H1 (cell line): ENCODE data around the gene CDC42. TPM values are rescaled to one million over a fixed set of nuclear protein-coding genes. Genes with fewer than 3 reads are reported as not detected.

Experiments
- CTCF ChIA-PET: fragments of 300-600 bp; sonication (Branson Sonifier 250); formaldehyde crosslinking; loops from one replicate; lab custom pipeline; 2021; ENCODE audit not compliant: partially characterized antibody; lab: Charles Lee
- POLR2A ChIA-PET: fragments of 300-600 bp; sonication (Branson Sonifier 250); formaldehyde crosslinking; loops from one replicate; lab custom pipeline; 2021; ENCODE audit warnings: inconsistent platforms; ENCODE audit not compliant: partially characterized antibody; lab: Charles Lee
- DNase-seq, 2 experiments: peaks; one replicate each; pipeline versions ENCODE4 v3.0.0 to v3.0.0-alpha.2; 2010 to 2022; ENCODE audit warnings: low spot score in 2 of 2, low read depth in 1 of 2, mixed read lengths in 1 of 2
- FAIRE-seq: peaks from 2 replicates; lab custom pipeline; 2011; peaks lifted over from hg19 to GRCh38; lab: Jason Lieb, UNC
- H2AFZ ChIP-seq: 2 replicates; pipeline ENCODE4 v1.8.1; 2012; ENCODE audit warnings: low read length, inconsistent platforms
- H2AK5ac ChIP-seq: 2 replicates; pipeline ENCODE4 v1.6.1; 2013; ENCODE audit warnings: low read depth, low read length
- H2BK120ac ChIP-seq: replicated peaks from 2 replicates; pipeline ENCODE3; 2013; ENCODE audit warnings: low read depth, low read length, inconsistent platforms
- H2BK12ac ChIP-seq: 2 replicates; pipeline ENCODE4 v1.6.1; 2013; ENCODE audit warnings: low read depth, low read length
- H2BK15ac ChIP-seq: 2 replicates; pipeline ENCODE4 v1.6.1; 2013; ENCODE audit warnings: low read length
- H2BK20ac ChIP-seq: 2 replicates; pipeline ENCODE4 v1.6.1; 2013; ENCODE audit warnings: low read length
- H2BK5ac ChIP-seq: 2 replicates; pipeline ENCODE4 v1.6.1; 2013; ENCODE audit warnings: low read depth, low read length
- H3K14ac ChIP-seq: 2 replicates; pipeline ENCODE4 v1.6.1; 2013; ENCODE audit warnings: inconsistent platforms; ENCODE audit not compliant: insufficient read length
- H3K18ac ChIP-seq: 2 replicates; pipeline ENCODE4 v1.6.1; 2013; ENCODE audit warnings: low read length; ENCODE audit errors: extremely low read depth
- H3K23ac ChIP-seq: 2 replicates; pipeline ENCODE4 v1.6.1; 2013; ENCODE audit warnings: inconsistent platforms; ENCODE audit not compliant: insufficient read length
- H3K23me2 ChIP-seq: 2 replicates; pipeline ENCODE4 v1.6.1; 2013; ENCODE audit warnings: low read depth, low read length
- H3K27ac ChIP-seq: 2 replicates; pipeline ENCODE4 v1.6.1; 2011; ENCODE audit warnings: low read depth, low read length, inconsistent platforms
- H3K27me3 ChIP-seq, 4 experiments: replicated peaks in 1 of 4; 1 replicate in 1 of 4; 2 replicates in 3 of 4; pipeline versions ENCODE4 v1.6.1 to v1.8.1; 2011 to 2013; ENCODE audit warnings: low read length in 3 of 4, mild to moderate bottlenecking in 3 of 4, inconsistent platforms in 2 of 4, mixed read lengths in 2 of 4, moderate library complexity in 1 of 4; ENCODE audit not compliant: control insufficient read depth in 3 of 4, insufficient read depth in 3 of 4; ENCODE audit errors: extremely low read depth in 1 of 4
- H3K36me3 ChIP-seq, 4 experiments: 2 replicates each; pipeline versions ENCODE4 v1.6.1 to v1.8.1; 2011 to 2013; ENCODE audit warnings: mild to moderate bottlenecking in 4 of 4, low read length in 3 of 4, moderate library complexity in 2 of 4, control low read depth in 1 of 4, inconsistent platforms in 1 of 4; ENCODE audit not compliant: insufficient read depth in 4 of 4, control insufficient read depth in 2 of 4
- H3K4ac ChIP-seq: replicated peaks from 2 replicates; pipeline ENCODE3; 2013; ENCODE audit warnings: low read length, low read depth, mixed read lengths, inconsistent platforms; ENCODE audit not compliant: insufficient read length
- H3K4me1 ChIP-seq, 4 experiments: replicated peaks in 1 of 4; 1 replicate in 1 of 4; 2 replicates in 3 of 4; pipeline versions ENCODE4 v1.6.1 to v1.8.1; 2011 to 2013; ENCODE audit warnings: low read length in 3 of 4, inconsistent platforms in 2 of 4, mixed read lengths in 1 of 4; ENCODE audit not compliant: insufficient read depth in 4 of 4, control insufficient read depth in 3 of 4
- H3K4me2 ChIP-seq, 2 experiments: 2 replicates each; pipeline versions ENCODE4 v1.6.1 to v1.8.1; 2011 to 2013; ENCODE audit warnings: low read depth in 2 of 2, low read length in 2 of 2, control low read depth in 1 of 2, inconsistent platforms in 1 of 2, mild to moderate bottlenecking in 1 of 2; ENCODE audit not compliant: insufficient read depth in 1 of 2
- H3K4me3 ChIP-seq, 4 experiments: fragments of 200-600, 300-600 bp in 1 of 4; sonication (generic), shearing (Covaris generic), sonication (Bioruptor Twin) in 1 of 4; 2 replicates each; pipeline versions ENCODE4 v1.5.1 to v1.8.1; 2011 to 2016; ENCODE audit warnings: low read length in 4 of 4, low read depth in 3 of 4, control low read depth in 2 of 4, inconsistent platforms in 2 of 4, mild to moderate bottlenecking in 2 of 4, mixed read lengths in 1 of 4, moderate library complexity in 1 of 4; ENCODE audit not compliant: insufficient read depth in 2 of 4; ENCODE audit errors: extremely low read depth in 1 of 4
- H3K56ac ChIP-seq: replicated peaks from 2 replicates; pipeline ENCODE3; 2013; ENCODE audit warnings: low read depth, mild to moderate bottlenecking, mixed read lengths, low read length, inconsistent platforms; ENCODE audit not compliant: insufficient read length
- H3K79me1 ChIP-seq: 2 replicates; pipeline ENCODE4 v1.6.1; 2013; ENCODE audit warnings: low read depth, low read length, control low read depth
- H3K79me2 ChIP-seq, 2 experiments: 2 replicates each; pipeline versions ENCODE4 v1.6.1 to v1.8.1; 2012 to 2013; ENCODE audit warnings: low read length in 2 of 2, mild to moderate bottlenecking in 2 of 2, inconsistent platforms in 1 of 2; ENCODE audit not compliant: insufficient read depth in 2 of 2, control insufficient read depth in 1 of 2
- H3K9ac ChIP-seq, 4 experiments: replicated peaks in 1 of 4; 1 replicate in 1 of 4; 2 replicates in 3 of 4; pipeline versions ENCODE4 v1.6.1 to v1.8.1; 2011 to 2013; ENCODE audit warnings: low read depth in 3 of 4, low read length in 3 of 4, control low read depth in 2 of 4, mild to moderate bottlenecking in 2 of 4, moderate library complexity in 2 of 4, inconsistent platforms in 1 of 4; ENCODE audit errors: extremely low read depth in 1 of 4
- H3K9me3 ChIP-seq, 2 experiments: 2 replicates each; pipeline versions ENCODE4 v1.6.1 to v1.8.1; 2012 to 2013; ENCODE audit warnings: mild to moderate bottlenecking in 2 of 2, moderate library complexity in 2 of 2, control low read depth in 1 of 2, inconsistent platforms in 1 of 2, low read depth in 1 of 2, low read length in 1 of 2, mixed read lengths in 1 of 2; ENCODE audit not compliant: insufficient read depth in 2 of 2
- H4K20me1 ChIP-seq, 2 experiments: replicated peaks in 1 of 2; 2 replicates each; pipeline versions ENCODE3 to v1.8.1; 2011 to 2013; ENCODE audit warnings: inconsistent platforms in 2 of 2, low read length in 2 of 2, mild to moderate bottlenecking in 1 of 2; ENCODE audit not compliant: insufficient read depth in 2 of 2, control insufficient read depth in 1 of 2
- H4K5ac ChIP-seq: 2 replicates; pipeline ENCODE4 v1.6.1; 2013; ENCODE audit warnings: low read length, low read depth, mixed read lengths, inconsistent platforms; ENCODE audit not compliant: insufficient read length
- H4K8ac ChIP-seq: 2 replicates; pipeline ENCODE4 v1.8.0; 2013; ENCODE audit warnings: mild to moderate bottlenecking, moderate library complexity, low read length, inconsistent platforms; ENCODE audit not compliant: insufficient read depth; ENCODE audit errors: extremely low read depth
- H4K91ac ChIP-seq: replicated peaks from 2 replicates; pipeline ENCODE3; 2013; ENCODE audit warnings: low read length, mixed read lengths, inconsistent platforms; ENCODE audit not compliant: insufficient read length
- JUND ChIP-seq: IDR thresholded peaks from 2 replicates; pipeline ENCODE4 v1.6.1; 2011; ENCODE audit warnings: mild to moderate bottlenecking, improper control_type of control experiment, low read length
- POU5F1 ChIP-seq: IDR thresholded peaks from 2 replicates; pipeline ENCODE4 v1.6.1; 2011; ENCODE audit warnings: low read depth, mild to moderate bottlenecking, low read length, moderate library complexity
- RBBP5 ChIP-seq: IDR thresholded peaks from 2 replicates; pipeline ENCODE4 v1.7.1; 2012; ENCODE audit warnings: low read depth, mild to moderate bottlenecking, inconsistent platforms, low read length, moderate library complexity, borderline replicate concordance
- WGBS, 2 experiments: shearing (Covaris generic) in 1 of 2; methylation state at CpG; one replicate each; pipeline versions ENCODE4 v1.1.6 to v1.1.7; 2013 to 2015; ENCODE audit warnings: low lambda C conversion rate in 2 of 2, mixed read lengths in 2 of 2, inconsistent platforms in 1 of 2, low coverage in 1 of 2, missing lambda C conversion rate in 1 of 2; ENCODE audit not compliant: insufficient replicate concordance in 2 of 2, insufficient coverage in 1 of 2, insufficient read length in 1 of 2; ENCODE audit errors: extremely low coverage in 1 of 2, missing lambda C conversion rate in 1 of 2; 5-methylcytosine and 5-hydroxymethylcytosine counted together
- polyA plus RNA-seq, 7 experiments: library from polyadenylated mRNA; depleted of rRNA in 3 of 7; stranded (reverse) in 5 of 7; unstranded in 2 of 7; fragments of >200 nt in 5 of 7; fragments of 200-250 nt in 2 of 7; gene quantifications; 1 replicate in 5 of 7; 2 replicates in 1 of 7; 4 replicates in 1 of 7; pipeline versions ENCODE4 v1.2.1 to v1.2.3, GENCODE V29; 2011 to 2013; ENCODE audit warnings: missing spikeins in 2 of 7, mixed read lengths in 2 of 7
- total RNA-seq: library from RNA; stranded (reverse); fragmentation: NEBNext Ultra II Directional; extraction: Animal tissue kit (Norgen Biotek cat#: 25700); gene quantifications from 2 replicates; pipeline ENCODE4 v1.2.1, GENCODE V29; 2021

The CDC42 gene
- total and polyA plus RNA-seq, 2 of the 8 experiments (the other 6 are each of a cell fraction or from before 2014, with no cell fraction given), result 110 to 179 TPM

DNA sequence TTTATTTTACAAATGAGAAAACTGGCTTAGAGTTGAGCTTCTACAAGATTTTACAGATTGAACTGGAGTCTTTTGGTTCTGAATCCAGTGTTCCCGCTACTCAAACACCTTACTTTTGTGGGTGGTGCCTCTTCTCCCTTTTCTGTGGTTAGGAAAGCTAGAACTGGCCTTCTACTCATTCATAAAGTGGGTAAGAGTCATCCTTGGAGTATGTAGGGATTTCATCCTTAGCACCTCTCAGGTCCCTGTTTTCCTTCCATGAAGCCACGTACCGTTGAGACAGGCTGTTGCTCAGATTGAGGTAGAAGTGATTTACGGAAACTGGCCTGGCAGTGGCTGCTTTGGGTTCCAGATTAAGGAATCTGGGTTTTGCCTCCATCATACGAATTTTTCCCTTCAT lies 54.6 kb downstream of the CDC42 start:
- peaks cover 5 to 19% of the 10 kb centered on the region in 2 experiments; a peak in 3 of 4 replicates for H3K79me2 ChIP-seq

More for the DNA sequence above, 54.6 kb downstream of the CDC42 start:
- H3K36me3 ChIP-seq, result 0 out of 8 replicates have a peak, but pooled peaks cover 0 to 3% (median 0%) of the 10 kb centered on the region in 4 experiments
- no peak overlapping the region for H3K4me3 ChIP-seq
- no peak overlapping the region for H3K14ac ChIP-seq
- no peak overlapping the region for H2AFZ ChIP-seq
- POLR2A ChIA-PET, result interaction anchor here (1.1 kb wide), 1 partner anchor 14 kb away, joined by 3 read pairs; no protein-coding TSS in a partner anchor
- H3K56ac ChIP-seq, result no peak overlapping the region
- no peak overlapping the region for H4K8ac ChIP-seq
- DNase-seq (no peak), FAIRE-seq (no peak)
- no peaks in the 10 kb centered on the region for H3K23me2 ChIP-seq
- no peak for TF ChIP-seq JUND
- no peak for TF ChIP-seq RBBP5
- no peak for TF ChIP-seq POU5F1
- no peak overlapping the region for H4K91ac ChIP-seq
- H3K18ac ChIP-seq, result no peak overlapping the region
- H2BK15ac ChIP-seq, result no peak overlapping the region
- no peaks in the 10 kb centered on the region; a peak in 1 of 7 replicates for H3K4me1 ChIP-seq
- H2BK5ac ChIP-seq, result no peak overlapping the region
- H4K20me1 ChIP-seq, result peaks cover 0 to 2% of the 10 kb centered on the region in 2 experiments
- H2BK20ac ChIP-seq, result no peak overlapping the region
- H3K4me2 ChIP-seq, result no peak overlapping the region
- H2AK5ac ChIP-seq, result no peak overlapping the region
- 80% methylated on average over 5 of the region's 5 CpGs; no CpG with 5 or more reads in 1 of the 2 experiments for WGBS, 2 experiments
- peaks cover 2% of the 10 kb centered on the region; the same call in 1 of the 2 replicates for H3K79me1 ChIP-seq
- no peaks in the 10 kb centered on the region for H3K27me3 ChIP-seq
- no peak overlapping the region for H4K5ac ChIP-seq
- H3K23ac ChIP-seq, result no peak overlapping the region
- H3K27ac ChIP-seq, result no peak overlapping the region
- no peak overlapping the region for H2BK12ac ChIP-seq
- CTCF ChIA-PET, result interaction anchor here (0.9 to 8.1 kb wide), 8 partner anchors 10 to 333 kb away, joined by 3 to 46 read pairs (median 4); no protein-coding TSS in a partner anchor
- H3K4ac ChIP-seq, result no peak overlapping the region
- H2BK120ac ChIP-seq, result no peak overlapping the region
- no peaks in the 10 kb centered on the region for H3K9me3 ChIP-seq
- no peak overlapping the region for H3K9ac ChIP-seq
